ENCODE results near the gene ARID1B.

DNA sequence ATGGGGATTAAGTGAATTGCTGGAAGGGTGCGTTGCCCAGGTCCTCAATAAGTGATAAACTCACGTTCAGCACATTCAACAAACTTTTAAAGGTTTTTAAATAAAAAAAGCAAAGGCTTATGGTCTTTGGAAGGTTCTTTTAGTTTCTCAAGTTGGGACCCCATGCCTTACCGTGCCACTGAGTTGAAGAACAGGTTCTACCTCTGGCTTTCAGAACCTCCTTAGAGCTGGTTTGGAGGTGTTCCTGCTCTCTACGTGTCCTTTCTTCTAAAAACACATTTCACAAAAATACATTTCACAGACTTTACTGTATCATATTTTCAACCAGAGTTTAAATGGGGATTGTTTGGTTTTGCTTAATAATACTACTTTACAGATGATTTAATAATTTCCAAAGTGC lies 29.0 kb downstream of the ARID1B start:
- TF ChIP-seq, protein P1, sequence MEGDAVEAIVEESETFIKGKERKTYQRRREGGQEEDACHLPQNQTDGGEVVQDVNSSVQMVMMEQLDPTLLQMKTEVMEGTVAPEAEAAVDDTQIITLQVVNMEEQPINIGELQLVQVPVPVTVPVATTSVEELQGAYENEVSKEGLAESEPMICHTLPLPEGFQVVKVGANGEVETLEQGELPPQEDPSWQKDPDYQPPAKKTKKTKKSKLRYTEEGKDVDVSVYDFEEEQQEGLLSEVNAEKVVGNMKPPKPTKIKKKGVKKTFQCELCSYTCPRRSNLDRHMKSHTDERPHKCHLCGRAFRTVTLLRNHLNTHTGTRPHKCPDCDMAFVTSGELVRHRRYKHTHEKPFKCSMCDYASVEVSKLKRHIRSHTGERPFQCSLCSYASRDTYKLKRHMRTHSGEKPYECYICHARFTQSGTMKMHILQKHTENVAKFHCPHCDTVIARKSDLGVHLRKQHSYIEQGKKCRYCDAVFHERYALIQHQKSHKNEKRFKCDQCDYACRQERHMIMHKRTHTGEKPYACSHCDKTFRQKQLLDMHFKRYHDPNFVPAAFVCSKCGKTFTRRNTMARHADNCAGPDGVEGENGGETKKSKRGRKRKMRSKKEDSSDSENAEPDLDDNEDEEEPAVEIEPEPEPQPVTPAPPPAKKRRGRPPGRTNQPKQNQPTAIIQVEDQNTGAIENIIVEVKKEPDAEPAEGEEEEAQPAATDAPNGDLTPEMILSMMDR (IDR thresholded peaks at IDR 0.05), result no peak
- TF ChIP-seq EZH2 (IDR thresholded peaks at IDR 0.05) (no peak), EZH2phosphoT487 (IDR thresholded peaks at IDR 0.05) (no peak)

All from neural progenitor cell (in vitro differentiated cells).